Uterine smooth muscle cell (primary cell): Measurements from ENCODE around the gene NMNAT1. TPM values are rescaled to one million over a fixed set of nuclear protein-coding genes. Genes with fewer than 3 reads are reported as not detected.

Experiments
- total RNA-seq: library from RNA; depleted of rRNA; stranded (reverse); fragments of >200 nt; gene quantifications from 2 replicates; pipeline ENCODE4 v1.2.3, GENCODE V29; 2014

The NMNAT1 gene
- 13.6 and 17.1 TPM in 2 replicates for total RNA-seq

GRCh38 chr1:9942939-9943788 lies at the start of gene NMNAT1, which contains the start of gene LZIC:
Gene NMNAT1, plus strand, starts transcription at chr1:9943475. Its CDS starts 28,599 bp downstream, at chr1:9972074.
Gene LZIC, minus strand, starts transcription at chr1:9943391. Its CDS starts 6,772 bp downstream, at chr1:9936619.

GRCh38 chr1:9910076-9910422 lies 33.2 kb upstream of the NMNAT1 start, which contains the start of gene CTNNBIP1:
Gene CTNNBIP1, minus strand, starts transcription at chr1:9910269. Its CDS starts 38,205 bp downstream, at chr1:9872064.

GRCh38 chr1:9996624-9997582 lies 53.6 kb downstream of the NMNAT1 start, which contains the start of gene RBP7:
Gene RBP7, plus strand, starts transcription at chr1:9997228. Its CDS starts 31 bp downstream, at chr1:9997259.

GRCh38 chr1:10032590-10033358 lies 89.5 kb downstream of the NMNAT1 start, which contains the start of gene UBE4B:
Gene UBE4B, plus strand, starts transcription at chr1:10032958. Its CDS starts 713 bp downstream, at chr1:10033671.

Other genes starting within 250 kb of the NMNAT1 start
- 77.5 and 138 TPM in 2 replicates for gene CLSTN1, start 119.5 kb upstream of the NMNAT1 start, total RNA-seq
- gene CTNNBIP1, start 33.2 kb upstream of the NMNAT1 start, total RNA-seq = 24.2 and 25.2 TPM in 2 replicates
- 33.1 and 33.9 TPM in 2 replicates for gene LZIC, start 84 bp upstream of the NMNAT1 start, total RNA-seq
- gene RBP7, start 53.8 kb downstream of the NMNAT1 start, total RNA-seq = not detected in 2 replicates
- 26.6 and 32.9 TPM in 2 replicates for gene UBE4B, start 89.5 kb downstream of the NMNAT1 start, total RNA-seq